CD4-positive, alpha-beta T cell (primary cell): Measurements from ENCODE around the gene CSNK1A1L. TPM values are rescaled to one million over a fixed set of nuclear protein-coding genes. Genes with fewer than 3 reads are reported as not detected.

Source experiments
- ATAC-seq: fragments of 200-7000 bp; cut with Tn5 transposase; one replicate; pipeline ENCODE4 v1.10.0; 2022; ENCODE audit warnings: mild to moderate bottlenecking; ENCODE audit not compliant: poor library complexity
- CTCF ChIA-PET: fragments of 350-600 bp; sonication (Branson Sonifier 250); formaldehyde crosslinking; loops from one replicate; lab custom pipeline; 2021; ENCODE audit warnings: antibody characterized with exemption, inconsistent platforms; lab: Charles Lee
- POLR2A ChIA-PET: fragments of 350-600 bp; sonication (Branson Sonifier 250); formaldehyde crosslinking; loops from one replicate; lab custom pipeline; 2021; ENCODE audit warnings: antibody characterized with exemption, inconsistent platforms; lab: Charles Lee
- DNase-seq, 14 experiments: peaks; one replicate each; pipeline ENCODE4 v3.0.0-alpha.2; 2013 to 2020; ENCODE audit warnings: mixed read lengths in 2 of 14
- H3K27ac ChIP-seq, 2 donors: one replicate each; pipeline versions ENCODE4 v1.5.1 to v1.7.0; 2013; ENCODE audit warnings: low read length in 2 of 2, low read depth in 1 of 2, mild to moderate bottlenecking in 1 of 2
- H3K27me3 ChIP-seq, 2 experiments: 1 replicate in 1 of 2; 2 replicates in 1 of 2; pipeline versions ENCODE4 v1.6.1 to v1.7.0; 2013; ENCODE audit warnings: low read length in 2 of 2, control low read depth in 1 of 2, mild to moderate bottlenecking in 1 of 2, moderate library complexity in 1 of 2; ENCODE audit not compliant: insufficient read depth in 2 of 2, control insufficient read depth in 1 of 2
- H3K36me3 ChIP-seq: one replicate; pipeline ENCODE4 v1.6.1; 2013; ENCODE audit warnings: low read length, control low read depth; ENCODE audit not compliant: insufficient read depth
- H3K4me1 ChIP-seq: one replicate; pipeline ENCODE4 v1.6.1; 2013; ENCODE audit warnings: low read length, control low read depth; ENCODE audit not compliant: insufficient read depth
- H3K4me3 ChIP-seq: one replicate; pipeline ENCODE4 v1.5.1; 2013; ENCODE audit warnings: mild to moderate bottlenecking, low read length, moderate library complexity
- H3K9me3 ChIP-seq, 2 experiments: 1 replicate in 1 of 2; 2 replicates in 1 of 2; pipeline versions ENCODE4 v1.6.1 to v1.7.0; 2013; ENCODE audit warnings: low read length in 2 of 2, mild to moderate bottlenecking in 2 of 2, control low read depth in 1 of 2, moderate library complexity in 1 of 2; ENCODE audit not compliant: control insufficient read depth in 1 of 2, insufficient read depth in 1 of 2
- H3K27ac Mint-ChIP-seq: one replicate; pipeline ENCODE4 v1.8.0; 2020; ENCODE audit warnings: mixed read lengths
- H3K27me3 Mint-ChIP-seq: one replicate; pipeline ENCODE4 v1.8.0; 2021; ENCODE audit warnings: mixed read lengths
- H3K36me3 Mint-ChIP-seq: one replicate; pipeline ENCODE4 v1.8.0; 2021; ENCODE audit warnings: low read depth, mixed read lengths
- H3K4me1 Mint-ChIP-seq: one replicate; pipeline ENCODE4 v1.8.0; 2021; ENCODE audit warnings: low read depth, mixed read lengths
- H3K4me3 Mint-ChIP-seq: one replicate; pipeline ENCODE4 v1.8.0; 2020; ENCODE audit warnings: mild to moderate bottlenecking, mixed read lengths
- H3K9me3 Mint-ChIP-seq: one replicate; pipeline ENCODE4 v1.8.0; 2020; ENCODE audit warnings: mixed read lengths
- intact Hi-C, 2 experiments: fragments of 100-400 bp; cut with DNase I in 1 of 2; cut with micrococcal nuclease in 1 of 2; formaldehyde crosslinking; loops; one replicate each; pipeline versions ENCODE4 v1.15.1 to v1.9.0; 2023 to 2025; cut with DNase I, micrococcal nuclease
- total RNA-seq, 174 experiments: library from RNA in 2 of 174; stranded (reverse) in 2 of 174; gene quantifications; one replicate each; pipeline ENCODE4 v1.2.3 and lab custom pipeline; 2021 to 2026
- TF ChIP-seq, protein P1 (sequence below): fragments of 200-600 bp; IDR thresholded peaks from one replicate; pipeline ENCODE4 v1.8.0; 2022; ENCODE audit warnings: antibody characterized with exemption, mild to moderate bottlenecking

Gene CSNK1A1L
- total RNA-seq, 2 experiments from 2014 or later, result not detected

DNA sequence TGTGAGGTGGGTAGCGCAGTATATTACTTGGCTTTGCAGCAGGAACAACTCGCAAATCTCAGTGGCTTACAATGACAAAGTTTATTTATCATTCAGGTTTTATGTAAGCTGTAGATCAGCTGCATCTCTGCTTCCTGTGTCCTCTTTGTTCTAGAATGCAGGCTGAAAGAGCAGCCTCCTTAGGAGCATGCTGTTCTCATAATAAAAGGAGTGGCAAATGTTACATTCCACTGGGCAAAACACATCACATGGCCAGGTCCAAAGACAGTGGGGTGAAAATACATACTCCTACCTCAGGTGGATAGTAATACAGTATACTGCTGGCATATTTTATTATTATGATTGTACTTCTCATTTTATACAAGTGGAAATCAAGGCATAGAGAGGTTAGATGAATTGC, 1.2 kb upstream of the CSNK1A1L start:
- no peak overlapping the region for H3K27ac Mint-ChIP-seq
- no peak overlapping the region for H3K4me3 Mint-ChIP-seq
- H3K4me1 Mint-ChIP-seq, result no peaks in the 10 kb centered on the region
- Histone ChIP-seq H3K27ac (no peak overlapping the region), H3K4me3 (no peak overlapping the region), H3K36me3 (no peaks in the 10 kb centered on the region), H3K27me3 (peaks cover 0 to 7% of the 10 kb centered on the region in 2 experiments), H3K9me3 (peaks cover 0 to 6% of the 10 kb centered on the region in 2 experiments), H3K4me1 (no peaks in the 10 kb centered on the region)
- intact Hi-C loops, result no loop called here
- ChIA-PET POLR2A (no interaction called here), CTCF (no interaction called here)
- no peaks in the 10 kb centered on the region for H3K36me3 Mint-ChIP-seq
- H3K27me3 Mint-ChIP-seq, result peaks cover 38% of the 10 kb centered on the region
- no peak for ATAC-seq
- no peak for DNase-seq
- H3K9me3 Mint-ChIP-seq, result no peaks in the 10 kb centered on the region
- TF ChIP-seq, protein P1, sequence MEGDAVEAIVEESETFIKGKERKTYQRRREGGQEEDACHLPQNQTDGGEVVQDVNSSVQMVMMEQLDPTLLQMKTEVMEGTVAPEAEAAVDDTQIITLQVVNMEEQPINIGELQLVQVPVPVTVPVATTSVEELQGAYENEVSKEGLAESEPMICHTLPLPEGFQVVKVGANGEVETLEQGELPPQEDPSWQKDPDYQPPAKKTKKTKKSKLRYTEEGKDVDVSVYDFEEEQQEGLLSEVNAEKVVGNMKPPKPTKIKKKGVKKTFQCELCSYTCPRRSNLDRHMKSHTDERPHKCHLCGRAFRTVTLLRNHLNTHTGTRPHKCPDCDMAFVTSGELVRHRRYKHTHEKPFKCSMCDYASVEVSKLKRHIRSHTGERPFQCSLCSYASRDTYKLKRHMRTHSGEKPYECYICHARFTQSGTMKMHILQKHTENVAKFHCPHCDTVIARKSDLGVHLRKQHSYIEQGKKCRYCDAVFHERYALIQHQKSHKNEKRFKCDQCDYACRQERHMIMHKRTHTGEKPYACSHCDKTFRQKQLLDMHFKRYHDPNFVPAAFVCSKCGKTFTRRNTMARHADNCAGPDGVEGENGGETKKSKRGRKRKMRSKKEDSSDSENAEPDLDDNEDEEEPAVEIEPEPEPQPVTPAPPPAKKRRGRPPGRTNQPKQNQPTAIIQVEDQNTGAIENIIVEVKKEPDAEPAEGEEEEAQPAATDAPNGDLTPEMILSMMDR, result no peak

- Mint-ChIP-seq H3K4me1 (no peaks in the 10 kb centered on the region), H3K36me3 (no peaks in the 10 kb centered on the region), H3K27me3 (peaks cover 44% of the 10 kb centered on the region), H3K9me3 (no peaks in the 10 kb centered on the region), H3K27ac (no peak overlapping the region), H3K4me3 (no peak overlapping the region)
- intact Hi-C loops, result no loop called here
- no peak for DNase-seq
- no peak for ATAC-seq
- TF ChIP-seq, protein P1, result no peak
- Histone ChIP-seq H3K27ac (no peak overlapping the region), H3K36me3 (no peaks in the 10 kb centered on the region), H3K4me3 (no peak overlapping the region), H3K4me1 (no peaks in the 10 kb centered on the region), H3K27me3 (peaks cover 0 to 7% of the 10 kb centered on the region in 2 experiments), H3K9me3 (peaks cover 0 to 6% of the 10 kb centered on the region in 2 experiments)
- POLR2A ChIA-PET, result no interaction called here
- CTCF ChIA-PET, result no interaction called here
Measured at GRCh38 chr13:37102896-37103295, 2.6 kb downstream of the CSNK1A1L start.

- no peak overlapping the region for H3K4me3 Mint-ChIP-seq
- H3K27ac Mint-ChIP-seq, result no peak overlapping the region
- ATAC-seq (no peak), DNase-seq (no peak)
- no peaks in the 10 kb centered on the region for H3K9me3 Mint-ChIP-seq
- no peak overlapping the region for H3K27ac ChIP-seq
- peaks cover 0 to 7% of the 10 kb centered on the region in 2 experiments for H3K27me3 ChIP-seq
- POLR2A ChIA-PET, result no interaction called here
- no peaks in the 10 kb centered on the region for H3K36me3 ChIP-seq
- CTCF ChIA-PET, result no interaction called here
- intact Hi-C loops, result no loop called here
- no peaks in the 10 kb centered on the region for H3K36me3 Mint-ChIP-seq
- no peak overlapping the region for H3K4me3 ChIP-seq
- H3K9me3 ChIP-seq, result peaks cover 0 to 6% of the 10 kb centered on the region in 2 experiments
- H3K27me3 Mint-ChIP-seq, result peaks cover 35% of the 10 kb centered on the region
- TF ChIP-seq, protein P1, result no peak
- H3K4me1 Mint-ChIP-seq, result no peaks in the 10 kb centered on the region
- H3K4me1 ChIP-seq, result no peaks in the 10 kb centered on the region
Measured at GRCh38 chr13:37101201-37101600, 4.3 kb downstream of the CSNK1A1L start.
